Sigmoid colon (tissue), 7 donors: ENCODE data around the gene MORN1. TPM values are rescaled to one million over a fixed set of nuclear protein-coding genes. Genes with fewer than 3 reads are reported as not detected.

ENCODE experiments used
- DNase-seq: peaks from one replicate; pipeline ENCODE4 v3.0.0-alpha.2; 2019
- H3K27ac ChIP-seq, 4 donors: fragments of 200-600 bp; sonication (generic); one replicate each; pipeline ENCODE4 v1.5.1; 2016 to 2019; ENCODE audit warnings: mild to moderate bottlenecking in 1 of 4
- H3K27me3 ChIP-seq, 3 donors: fragments of 200-600 bp; sonication (generic); one replicate each; pipeline ENCODE4 v1.5.1; 2019; ENCODE audit warnings: mild to moderate bottlenecking in 1 of 3
- H3K36me3 ChIP-seq, 4 donors: fragments of 200-600 bp; sonication (generic); one replicate each; pipeline ENCODE4 v1.5.1; 2016 to 2019
- H3K4me1 ChIP-seq, 4 donors: fragments of 200-600 bp; sonication (generic); one replicate each; pipeline ENCODE4 v1.5.1; 2017 to 2019
- H3K4me3 ChIP-seq, 4 donors: fragments of 200-600 bp; sonication (generic); one replicate each; pipeline ENCODE4 v1.5.1; 2017 to 2019; ENCODE audit warnings: mild to moderate bottlenecking in 2 of 4, moderate library complexity in 1 of 4
- H3K9me3 ChIP-seq, 4 donors: fragments of 200-600 bp in 3 of 4; sonication (generic) in 3 of 4; one replicate each; pipeline versions ENCODE4 v1.5.1 to v1.6.1; 2013 to 2019
- CTCF ChIP-seq, 4 experiments: fragments of 450-650 bp in 3 of 4; fragments of 200-600 bp in 1 of 4; IDR thresholded peaks; one replicate each; pipeline ENCODE4 v1.5.1; 2016 to 2019; ENCODE audit warnings: antibody characterized with exemption in 4 of 4, mild to moderate bottlenecking in 3 of 4, moderate library complexity in 2 of 4
- EP300 ChIP-seq, 4 donors: sonication (generic); formaldehyde crosslinking; IDR thresholded peaks; one replicate each; pipeline ENCODE4 v1.6.1; 2017; ENCODE audit warnings: antibody characterized with exemption in 4 of 4
- POLR2A ChIP-seq, 2 donors: fragments of 450-650 bp; IDR thresholded peaks; one replicate each; pipeline ENCODE4 v1.6.1; 2016; ENCODE audit warnings: antibody characterized with exemption in 2 of 2, mild to moderate bottlenecking in 2 of 2, moderate library complexity in 2 of 2
- POLR2AphosphoS5 ChIP-seq, 4 donors: sonication (generic); formaldehyde crosslinking; IDR thresholded peaks; one replicate each; pipeline ENCODE4 v1.6.1; 2017; ENCODE audit warnings: antibody characterized with exemption in 4 of 4
- WGBS, 2 donors: extraction: QIAGEN DNeasy Blood & Tissue Kit; methylation state at CpG; one replicate each; pipeline ENCODE4 v1.1.7; 2013; 5-methylcytosine and 5-hydroxymethylcytosine counted together
- intact Hi-C: fragments of 100-400 bp; cut with DNase I; formaldehyde crosslinking; loops from one replicate; pipeline ENCODE4 v1.15.1; 2023
- polyA plus RNA-seq, 3 donors: library from polyadenylated mRNA; stranded (reverse); fragments of 200-250 nt; gene quantifications; one replicate each; pipeline ENCODE4 v1.2.3, GENCODE V29; 2013
- total RNA-seq, 4 donors: library from RNA; depleted of rRNA; stranded (reverse); fragments of >200 nt; gene quantifications; one replicate each; pipeline ENCODE4 v1.1.0, GENCODE V29; 2016
- donor health status: healthy with polysubstance abuse.
- donor health status: Bipolar disorder and iron deficiency.
- donor health status: healthy.

The MORN1 gene
- total and polyA plus RNA-seq, 7 donors = 2.4 to 9.1 (median 6.4) TPM

- Histone ChIP-seq H3K4me1 (peaks cover 0 to 71% (median 51%) of the 10 kb centered on the region in 4 donors), H3K36me3 (no peaks in the 10 kb centered on the region), H3K4me3 (no peak overlapping the region), H3K27ac (peak overlapping the region; percentile 77 to 93 (median 90)), H3K27me3 (no peaks in the 10 kb centered on the region), H3K9me3 (no peaks in the 10 kb centered on the region)
- no peak for TF ChIP-seq EP300 (IDR thresholded peaks at IDR 0.05)
- TF ChIP-seq POLR2A (IDR thresholded peaks at IDR 0.05) = no peak
- TF ChIP-seq CTCF (IDR thresholded peaks at IDR 0.05) = no peak
- TF ChIP-seq POLR2AphosphoS5 (IDR thresholded peaks at IDR 0.05) = no peak
- no peak for DNase-seq
- whole genome bisulfite sequencing, 2 donors = 73 to 82% methylated on average over 41 of the region's 41 CpGs
- intact Hi-C loops = no loop called here
These were observed 70.3 kb downstream of the MORN1 start for GRCh38 chr1:2320760-2321667.

GRCh38 chr1:2320006-2320405, 71.3 kb downstream of the MORN1 start:
- peaks cover 0 to 81% (median 61%) of the 10 kb centered on the region in 4 donors for H3K4me1 ChIP-seq

GRCh38 chr1:2319291-2319690, 72.1 kb downstream of the MORN1 start:
- TF ChIP-seq POLR2AphosphoS5 (IDR thresholded peaks at IDR 0.05) = no peak
- no peak for TF ChIP-seq POLR2A (IDR thresholded peaks at IDR 0.05)
- no peak for TF ChIP-seq CTCF (IDR thresholded peaks at IDR 0.05)
- no peak for TF ChIP-seq EP300 (IDR thresholded peaks at IDR 0.05)
- no peak overlapping the region for H3K4me3 ChIP-seq
- WGBS, 2 donors = 85 to 87% methylated on average over 21 of the region's 21 CpGs
- H3K4me1 ChIP-seq = peaks cover 0 to 87% (median 67%) of the 10 kb centered on the region in 4 donors
- no peak for DNase-seq
- no peaks in the 10 kb centered on the region for H3K9me3 ChIP-seq
- intact Hi-C loops = no loop called here
- H3K36me3 ChIP-seq = no peaks in the 10 kb centered on the region
- peak overlapping the region in 3 of 4 donors; percentile 89 to 93 (median 91) for H3K27ac ChIP-seq
- H3K27me3 ChIP-seq = no peaks in the 10 kb centered on the region

More at GRCh38 chr1:2320006-2320405, 71.3 kb downstream of the MORN1 start:
- Histone ChIP-seq H3K9me3 (no peaks in the 10 kb centered on the region), H3K27ac (peak overlapping the region; percentile 77 to 93 (median 90)), H3K36me3 (no peaks in the 10 kb centered on the region), H3K27me3 (no peaks in the 10 kb centered on the region), H3K4me3 (no peak overlapping the region)
- DNase-seq = peak; percentile 86
- 66 to 80% methylated on average over 15 of the region's 15 CpGs for WGBS, 2 donors
- intact Hi-C loops = no loop called here
- TF ChIP-seq EP300 (IDR thresholded peaks at IDR 0.05) (no peak), CTCF (IDR thresholded peaks at IDR 0.05) (no peak), POLR2A (IDR thresholded peaks at IDR 0.05) (no peak), POLR2AphosphoS5 (IDR thresholded peaks at IDR 0.05) (no peak)

GRCh38 chr1:2318314-2319278, 72.8 kb downstream of the MORN1 start:
- 77 to 80% methylated on average over 41 of the region's 41 CpGs for WGBS, 2 donors
- DNase-seq = no peak
- TF ChIP-seq CTCF (IDR thresholded peaks at IDR 0.05) (no peak), POLR2AphosphoS5 (IDR thresholded peaks at IDR 0.05) (no peak), EP300 (IDR thresholded peaks at IDR 0.05) (no peak), POLR2A (IDR thresholded peaks at IDR 0.05) (no peak)
- Histone ChIP-seq H3K4me3 (no peak overlapping the region), H3K9me3 (no peaks in the 10 kb centered on the region), H3K4me1 (peaks cover 0 to 91% (median 72%) of the 10 kb centered on the region in 4 donors), H3K27me3 (no peaks in the 10 kb centered on the region), H3K27ac (peak overlapping the region; percentile 42 to 93 (median 90)), H3K36me3 (no peaks in the 10 kb centered on the region)
- intact Hi-C loops = no loop called here
